ENCODE measurements around the gene BAG5. TPM values are rescaled to one million over a fixed set of nuclear protein-coding genes. Genes with fewer than 3 reads are reported as not detected.
"Not testable (repeated sequence)": the region's sequence is repeated elsewhere in the genome, so short reads cannot be mapped to it uniquely, and the experiment has no call there.

Gene BAG5
- total RNA-seq, 1 experiment from 2014 or later = 29.2 TPM

- TF ChIP-seq AR (CRISPR knock-in tag; IDR thresholded peaks at IDR 0.05) = no peak
- no peak for TF ChIP-seq E2F4 (CRISPR knock-in tag; IDR thresholded peaks at IDR 0.05; ENCODE audit: borderline replicate concordance, low read depth)
- no peak for TF ChIP-seq HMGXB4 (CRISPR knock-in tag; IDR thresholded peaks at IDR 0.05)
- TF ChIP-seq RORB (CRISPR knock-in tag; IDR thresholded peaks at IDR 0.05) = no peak
- no peak for TF ChIP-seq MXD4 (CRISPR knock-in tag; IDR thresholded peaks at IDR 0.05; ENCODE audit: borderline replicate concordance)
- TF ChIP-seq ESRRA (CRISPR knock-in tag; IDR thresholded peaks at IDR 0.05; ENCODE audit: borderline replicate concordance) = no peak
- no peak for TF ChIP-seq TEAD1 (CRISPR knock-in tag; IDR thresholded peaks at IDR 0.05)
- TF ChIP-seq JUN (CRISPR knock-in tag; IDR thresholded peaks at IDR 0.05) = no peak
- no peak for TF ChIP-seq SP1 (CRISPR knock-in tag; conservative IDR thresholded peaks at IDR 0.05)
Measured at GRCh38 chr14:103526247-103526913, 36.1 kb downstream of the BAG5 start (continued).

GRCh38 chr14:103525430-103526246 lies 36.8 kb downstream of the BAG5 start:
- peaks cover 27% of the 10 kb centered on the region for H3K27me3 Mint-ChIP-seq (ENCODE audit: low read depth)
- DNase-seq (ENCODE audit: low spot score); POLR2A ChIA-PET; H3K27ac Mint-ChIP-seq; H3K36me3 Mint-ChIP-seq; H3K4me3 Mint-ChIP-seq; ATAC-seq; CTCF ChIA-PET; H3K9me3 Mint-ChIP-seq: not testable (repeated sequence)
- H3K4me1 Mint-ChIP-seq = peaks cover 19% of the 10 kb centered on the region
- TF ChIP-seq GABPB1 (CRISPR knock-in tag; IDR thresholded peaks at IDR 0.05) = 0 out of 2 replicates have a peak, but pooled peaks have one; percentile 30
- 0 out of 2 replicates have a peak, but pooled peaks have one; percentile 21 for TF ChIP-seq ZNF121 (CRISPR knock-in tag; IDR thresholded peaks at IDR 0.05)

GRCh38 chr14:103524002-103524935 lies 38.2 kb downstream of the BAG5 start:
- Mint-ChIP-seq H3K27me3 (ENCODE audit: low read depth) (peaks cover 27% of the 10 kb centered on the region), H3K27ac (no peak overlapping the region), H3K4me1 (peaks cover 17% of the 10 kb centered on the region), H3K36me3 (peaks cover 8% of the 10 kb centered on the region), H3K9me3 (no peaks in the 10 kb centered on the region), H3K4me3 (peak overlapping the region; percentile 62)
- CTCF ChIA-PET = interaction anchor here (3.4 to 12.2 kb wide), 2 partner anchors 19 to 420 kb away, joined by 11 to 455 read pairs; no protein-coding TSS in a partner anchor
- POLR2A ChIA-PET = interaction anchor here (0.7 to 8.3 kb wide), 3 partner anchors 15 to 191 kb away, joined by 3 to 65 read pairs (median 3); partner anchors contain the start of gene ZFYVE21
- ATAC-seq (no peak), DNase-seq (ENCODE audit: low spot score) (no peak)
- TF ChIP-seq NR2C2 (CRISPR knock-in tag; IDR thresholded peaks at IDR 0.05) (no peak), SOX15 (CRISPR knock-in tag; IDR thresholded peaks at IDR 0.05) (no peak), ZBTB43 (CRISPR knock-in tag; IDR thresholded peaks at IDR 0.05) (no peak), TEAD1 (CRISPR knock-in tag; IDR thresholded peaks at IDR 0.05) (no peak), MAX (CRISPR knock-in tag; IDR thresholded peaks at IDR 0.05) (no peak), NFE2L1 (CRISPR knock-in tag; IDR thresholded peaks at IDR 0.05) (no peak), JAZF1 (CRISPR knock-in tag; IDR thresholded peaks at IDR 0.05) (no peak), USF2 (CRISPR knock-in tag; IDR thresholded peaks at IDR 0.05) (no peak), USF1 (CRISPR knock-in tag; IDR thresholded peaks at IDR 0.05) (no peak)

Data from WTC11 (cell line).